HepG2 (cell line): ENCODE measurements around the gene HAO2. TPM values are rescaled to one million over a fixed set of nuclear protein-coding genes. Genes with fewer than 3 reads are reported as not detected.

Experiments used
- ATAC-seq: fragments of 200-7000 bp; cut with Tn5 transposase; 3 replicates; pipeline ENCODE4 v1.9.1; 2020; ENCODE audit warnings: mild to moderate bottlenecking, moderate library complexity
- BruUV-seq: library from RNA; stranded (reverse); fragments of 400-500 nt; replicated peaks from 2 replicates; lab custom pipeline; 2021; lab: Mats Ljungman, UMichigan
- CTCF ChIA-PET: fragments of 300-600 bp; formaldehyde crosslinking; extraction: SDS; loops from one replicate; lab custom pipeline; 2021; ENCODE audit warnings: low total read pairs, inconsistent platforms, low intra/inter-chr PET ratio; lab: Yijun Ruan, JAX
- POLR2A ChIA-PET: fragments of 350-600 bp; sonication (Branson Sonifier 250); formaldehyde crosslinking; loops from one replicate; lab custom pipeline; 2020; ENCODE audit warnings: antibody characterized with exemption, inconsistent platforms; lab: Yijun Ruan, JAX
- DNase-seq: peaks from one replicate; pipeline ENCODE4 v3.0.0-alpha.2; 2015; ENCODE audit warnings: low spot score
- FAIRE-seq: peaks from 3 replicates; lab custom pipeline; 2011; peaks lifted over from hg19 to GRCh38; lab: Jason Lieb, UNC
- H2AFZ ChIP-seq: one replicate; pipeline ENCODE4 v1.6.1; 2011; ENCODE audit warnings: low read length, inconsistent platforms
- H3K27ac ChIP-seq: fragments of 300-600 bp; 3 replicates; pipeline ENCODE4 v1.8.0; 2011; ENCODE audit warnings: mixed run types, mild to moderate bottlenecking, mixed read lengths, low read length, inconsistent platforms; ENCODE audit not compliant: insufficient read depth; ENCODE audit errors: extremely low read length
- H3K27me3 ChIP-seq, 2 experiments: fragments of 200-600 bp in 1 of 2; 2 replicates in 1 of 2; 3 replicates in 1 of 2; pipeline versions ENCODE4 v1.6.0 to v1.8.0; 2011; ENCODE audit warnings: low read length in 2 of 2, mild to moderate bottlenecking in 2 of 2, moderate library complexity in 2 of 2, inconsistent platforms in 1 of 2; ENCODE audit not compliant: insufficient read depth in 2 of 2, control insufficient read depth in 1 of 2
- H3K36me3 ChIP-seq, 2 experiments: fragments of 200-600 bp in 1 of 2; replicated peaks in 1 of 2; 2 replicates in 1 of 2; 3 replicates in 1 of 2; pipeline versions ENCODE4 v1.5.1 to v1.8.0; 2011; ENCODE audit warnings: low read length in 2 of 2, inconsistent platforms in 1 of 2; ENCODE audit not compliant: insufficient read depth in 2 of 2, control insufficient read depth in 1 of 2
- H3K4me1 ChIP-seq: 2 replicates; pipeline ENCODE4 v1.5.1; 2012; ENCODE audit warnings: low read length, inconsistent platforms; ENCODE audit not compliant: insufficient read depth
- H3K4me2 ChIP-seq: 2 replicates; pipeline ENCODE4 v1.6.0; 2011; ENCODE audit warnings: low read depth, low read length, inconsistent platforms
- H3K4me3 ChIP-seq, 3 experiments: fragments of 200-600 bp in 1 of 3; sonication (generic), shearing (Covaris generic) in 1 of 3; replicated peaks in 1 of 3; 2 replicates each; pipeline ENCODE4 v1.5.1; 2011 to 2016; ENCODE audit warnings: low read length in 3 of 3, inconsistent platforms in 2 of 3, low read depth in 2 of 3, mild to moderate bottlenecking in 2 of 3, control low read depth in 1 of 3, mixed read lengths in 1 of 3; ENCODE audit not compliant: insufficient read depth in 1 of 3
- H3K79me2 ChIP-seq: one replicate; pipeline ENCODE4 v1.6.1; 2011; ENCODE audit warnings: low read length, inconsistent platforms; ENCODE audit not compliant: insufficient read depth
- H3K9ac ChIP-seq: 2 replicates; pipeline ENCODE4 v1.6.0; 2011; ENCODE audit warnings: mild to moderate bottlenecking, low read depth, low read length, inconsistent platforms; ENCODE audit not compliant: insufficient read depth
- H3K9me3 ChIP-seq: 2 replicates; pipeline ENCODE4 v1.5.1; 2012; ENCODE audit warnings: mild to moderate bottlenecking, low read length
- H4K20me1 ChIP-seq: 2 replicates; pipeline ENCODE4 v1.6.0; 2011; ENCODE audit warnings: inconsistent platforms, mild to moderate bottlenecking, low read length, moderate library complexity; ENCODE audit not compliant: insufficient read depth
- AKAP8 ChIP-seq: sonication (generic); formaldehyde crosslinking; IDR thresholded peaks from 2 replicates; pipeline ENCODE4 v1.5.1; 2020; ENCODE audit warnings: mild to moderate bottlenecking, missing genetic modification reagents
- ARID3A ChIP-seq: IDR thresholded peaks from 2 replicates; pipeline ENCODE4 v1.6.1; 2012; ENCODE audit warnings: low read depth, low read length, improper control_type of control experiment
- ATF1 ChIP-seq: IDR thresholded peaks from 2 replicates; pipeline ENCODE4 v1.6.1; 2016; ENCODE audit warnings: mild to moderate bottlenecking, control low read depth
- CBX2 ChIP-seq, 2 experiments: fragments of 200-600 bp in 1 of 2; sonication (generic); formaldehyde crosslinking in 1 of 2; IDR thresholded peaks; 2 replicates each; pipeline versions ENCODE4 v1.7.0 to v1.8.1; 2018 to 2022; ENCODE audit warnings: low read depth in 2 of 2, low read length in 1 of 2, mild to moderate bottlenecking in 1 of 2, missing genetic modification reagents in 1 of 2
- CENPT ChIP-seq: sonication (generic); formaldehyde crosslinking; IDR thresholded peaks from 2 replicates; pipeline ENCODE4 v1.8.0; 2022; ENCODE audit warnings: low read depth, mild to moderate bottlenecking, moderate library complexity, missing genetic modification reagents
- GTF2F1 ChIP-seq: fragments of 150-350 bp; IDR thresholded peaks from 2 replicates; pipeline ENCODE4 v1.6.1; 2014; ENCODE audit warnings: low read length
- LCORL ChIP-seq, 2 experiments: fragments of 450-650 bp in 1 of 2; sonication (generic) in 1 of 2; formaldehyde crosslinking in 1 of 2; IDR thresholded peaks; 2 replicates each; pipeline versions ENCODE4 v1.5.0 to v1.6.1; 2017 to 2020; ENCODE audit warnings: antibody characterized with exemption in 1 of 2, missing genetic modification reagents in 1 of 2
- PHF21A ChIP-seq: sonication (generic); formaldehyde crosslinking; IDR thresholded peaks from 2 replicates; pipeline ENCODE4 v1.5.0; 2020; ENCODE audit warnings: mild to moderate bottlenecking, missing genetic modification reagents
- TCF12 ChIP-seq, 2 experiments: fragments of 450-650 bp in 1 of 2; sonication (generic) in 1 of 2; formaldehyde crosslinking in 1 of 2; IDR thresholded peaks; 2 replicates each; pipeline versions ENCODE4 v1.6.1 to v1.8.0; 2017 to 2022; ENCODE audit warnings: antibody characterized with exemption in 1 of 2, mild to moderate bottlenecking in 1 of 2, missing genetic modification reagents in 1 of 2, moderate library complexity in 1 of 2
- ZNF337 ChIP-seq: sonication (generic); formaldehyde crosslinking; IDR thresholded peaks from 2 replicates; pipeline ENCODE4 v1.5.1; 2020; ENCODE audit warnings: missing genetic modification reagents, low read depth, mild to moderate bottlenecking, borderline replicate concordance
- ZNF407 ChIP-seq: sonication (generic); formaldehyde crosslinking; IDR thresholded peaks from one replicate; pipeline ENCODE4 v1.5.1; 2020; ENCODE audit warnings: mild to moderate bottlenecking, missing genetic modification reagents; ENCODE audit errors: not compliant biosample characterization
- ZNF816 ChIP-seq: sonication (generic); formaldehyde crosslinking; IDR thresholded peaks from 2 replicates; pipeline ENCODE4 v1.8.0; 2022; ENCODE audit warnings: missing genetic modification reagents, mild to moderate bottlenecking, borderline replicate concordance
- ZUFSP ChIP-seq: sonication (generic); formaldehyde crosslinking; IDR thresholded peaks from 2 replicates; pipeline ENCODE4 v1.9.0; 2021; ENCODE audit warnings: missing genetic modification reagents, mild to moderate bottlenecking, borderline replicate concordance
- WGBS: methylation state at CpG from one replicate; pipeline ENCODE4 v1.1.6; 2017; ENCODE audit warnings: low lambda C conversion rate; 5-methylcytosine and 5-hydroxymethylcytosine counted together
- in situ Hi-C: cut with HindIII; loops from 2 replicates; pipeline ENCODE4 v1.10.0; 2017; ENCODE audit warnings: low pct_unique_long_range_greater_than_20kb; ENCODE audit not compliant: extremely low pct_ligation_motif_present
- intact Hi-C: fragments of 100-400 bp; cut with micrococcal nuclease; formaldehyde crosslinking; loops from one replicate; pipeline ENCODE4 v1.10.0; 2022; ENCODE audit not compliant: unreplicated experiment
- polyA plus RNA-seq, 8 experiments: library from polyadenylated mRNA; depleted of rRNA in 3 of 8; stranded (reverse) in 7 of 8; unstranded in 1 of 8; fragments of >200 nt; fragmentation: Illumina TruSeq in 4 of 8; extraction: Trizol in 4 of 8; gene quantifications; 2 replicates each; pipeline versions ENCODE4 v1.2.1 to v1.2.3, GENCODE V29; 2011 to 2016; ENCODE audit warnings: low read depth in 4 of 8, missing spikeins in 1 of 8, mixed read lengths in 1 of 8; ENCODE audit not compliant: insufficient read depth in 1 of 8
- total RNA-seq, 5 experiments: library from RNA; depleted of rRNA; stranded (reverse); fragments of >200 nt; fragmentation: Illumina TruSeq; extraction: Trizol; gene quantifications; 2 replicates each; pipeline ENCODE4 v1.2.3, GENCODE V29; 2016; ENCODE audit warnings: low read depth in 1 of 5

Gene HAO2
- total and polyA plus RNA-seq, 2 of the 13 experiments (the other 11 are each of a cell fraction or from before 2014, with no cell fraction given): 0.05 to 0.09 TPM

GRCh38 chr1:119397986-119398385, 29.4 kb downstream of the HAO2 start:
- no peak for DNase-seq
- no peak overlapping the region for H3K4me3 ChIP-seq
- intact Hi-C loops (no loop called here), in situ Hi-C loops (no loop called here)
- no peaks in the 10 kb centered on the region for H4K20me1 ChIP-seq
- no peaks in the 10 kb centered on the region for H3K79me2 ChIP-seq
- H3K36me3 ChIP-seq: no peaks in the 10 kb centered on the region
- H3K27me3 ChIP-seq: no peaks in the 10 kb centered on the region
- H3K9ac ChIP-seq: no peak overlapping the region
- no peaks in the 10 kb centered on the region for H3K9me3 ChIP-seq
- ChIA-PET CTCF (no interaction called here), POLR2A (no interaction called here)
- no peak for ATAC-seq
- no peak for FAIRE-seq
- no peak overlapping the region for H3K27ac ChIP-seq
- peaks cover 21% of the 10 kb centered on the region for H3K4me1 ChIP-seq
- 4% methylated on average over 3 of the region's 3 CpGs for WGBS
- H3K4me2 ChIP-seq: no peak overlapping the region
- BruUV-seq: no TSS peak
- H2AFZ ChIP-seq: no peak overlapping the region
- TF ChIP-seq ZNF407: no peak
- no peak for TF ChIP-seq CBX2 (IDR thresholded peaks at IDR 0.05; ENCODE audit: low read depth, low read length)
- TF ChIP-seq CBX2 (CRISPR knock-in tag; IDR thresholded peaks at IDR 0.05; ENCODE audit: low read depth): no peak
- no peak for TF ChIP-seq ZNF337 (CRISPR knock-in tag)
- TF ChIP-seq TCF12 (IDR thresholded peaks at IDR 0.05): no peak
- TF ChIP-seq TCF12 (CRISPR knock-in tag; IDR thresholded peaks at IDR 0.05): no peak
- no peak for TF ChIP-seq LCORL (IDR thresholded peaks at IDR 0.05)
- TF ChIP-seq LCORL (CRISPR knock-in tag; IDR thresholded peaks at IDR 0.05): no peak
- TF ChIP-seq ATF1 (CRISPR knock-in tag): no peak
- no peak for TF ChIP-seq CENPT (CRISPR knock-in tag)
- TF ChIP-seq GTF2F1: no peak
- TF ChIP-seq ZUFSP (CRISPR knock-in tag): no peak
- TF ChIP-seq PHF21A (CRISPR knock-in tag): no peak
- no peak for TF ChIP-seq ARID3A
- TF ChIP-seq AKAP8: no peak
- TF ChIP-seq ZNF816: no peak
